Natural killer cell (primary cell): ENCODE results near the gene CLSTN2. TPM values are rescaled to one million over a fixed set of nuclear protein-coding genes. Genes with fewer than 3 reads are reported as not detected.

Experiments used
- ATAC-seq, 3 donors: fragments of 150-1000 bp in 2 of 3; fragments of 200-7000 bp in 1 of 3; cut with Tn5 transposase; 1 replicate in 1 of 3; 2 replicates in 2 of 3; pipeline ENCODE4 v1.10.0; 2021; ENCODE audit warnings: mild to moderate bottlenecking in 2 of 3, moderate library complexity in 2 of 3
- DNase-seq, 2 donors: peaks; one replicate each; pipeline versions ENCODE4 v3.0.0 to v3.0.0-alpha.2; 2013 to 2021; ENCODE audit warnings: mixed read lengths in 1 of 2
- H3K27ac ChIP-seq: one replicate; pipeline ENCODE4 v1.5.1; 2013; ENCODE audit warnings: mild to moderate bottlenecking, low read length
- H3K27me3 ChIP-seq: one replicate; pipeline ENCODE4 v1.6.1; 2013; ENCODE audit warnings: low read length; ENCODE audit not compliant: control insufficient read depth, insufficient read depth
- H3K36me3 ChIP-seq: one replicate; pipeline ENCODE4 v1.6.1; 2013; ENCODE audit warnings: low read length; ENCODE audit not compliant: control insufficient read depth, insufficient read depth
- H3K4me1 ChIP-seq: one replicate; pipeline ENCODE4 v1.6.1; 2013; ENCODE audit warnings: low read length; ENCODE audit not compliant: control insufficient read depth, insufficient read depth
- H3K4me3 ChIP-seq: one replicate; pipeline ENCODE4 v1.5.1; 2013; ENCODE audit warnings: low read length
- H3K9me3 ChIP-seq: one replicate; pipeline ENCODE4 v1.6.1; 2013; ENCODE audit warnings: low read length; ENCODE audit not compliant: control insufficient read depth, insufficient read depth
- H3K27ac Mint-ChIP-seq, 2 donors: one replicate each; pipeline ENCODE4 v1.8.0; 2022; ENCODE audit warnings: mild to moderate bottlenecking in 2 of 2, mixed read lengths in 2 of 2, moderate library complexity in 1 of 2
- H3K27me3 Mint-ChIP-seq, 2 donors: one replicate each; pipeline ENCODE4 v1.8.0; 2022; ENCODE audit warnings: low read depth in 2 of 2, mixed read lengths in 2 of 2
- H3K36me3 Mint-ChIP-seq: one replicate; pipeline ENCODE4 v1.8.0; 2022; ENCODE audit warnings: mixed read lengths
- H3K4me1 Mint-ChIP-seq, 2 donors: one replicate each; pipeline ENCODE4 v1.8.0; 2022; ENCODE audit warnings: mixed read lengths in 2 of 2
- H3K4me3 Mint-ChIP-seq: one replicate; pipeline ENCODE4 v1.8.0; 2022; ENCODE audit warnings: mild to moderate bottlenecking, moderate library complexity, mixed read lengths
- H3K9me3 Mint-ChIP-seq, 2 donors: one replicate each; pipeline ENCODE4 v1.8.0; 2022; ENCODE audit warnings: mixed read lengths in 2 of 2
- WGBS: methylation state at CpG from one replicate; pipeline ENCODE4 v1.1.7; 2013; ENCODE audit warnings: missing lambda C conversion rate; ENCODE audit not compliant: insufficient coverage; 5-methylcytosine and 5-hydroxymethylcytosine counted together
- intact Hi-C: fragments of 100-400 bp; cut with micrococcal nuclease; formaldehyde crosslinking; loops from one replicate; pipeline ENCODE4 v1.14.2; 2022
- total RNA-seq, 4 donors: library from RNA; stranded (reverse); fragments of 120-200 nt in 1 of 4; gene quantifications; one replicate each; pipeline versions ENCODE4 v1.2.3 to v1.2.4, GENCODE V29; 2013 to 2022
- TF ChIP-seq, protein P1 (sequence below): fragments of 200-600 bp; IDR thresholded peaks from one replicate; pipeline ENCODE4 v1.8.0; 2022; ENCODE audit warnings: antibody characterized with exemption

CLSTN2 gene
- total RNA-seq, 3 donors from 2014 or later (not counting 1 experiment from before 2014, with no cell fraction given) = 0.05 TPM; not detected in 2

DNA sequence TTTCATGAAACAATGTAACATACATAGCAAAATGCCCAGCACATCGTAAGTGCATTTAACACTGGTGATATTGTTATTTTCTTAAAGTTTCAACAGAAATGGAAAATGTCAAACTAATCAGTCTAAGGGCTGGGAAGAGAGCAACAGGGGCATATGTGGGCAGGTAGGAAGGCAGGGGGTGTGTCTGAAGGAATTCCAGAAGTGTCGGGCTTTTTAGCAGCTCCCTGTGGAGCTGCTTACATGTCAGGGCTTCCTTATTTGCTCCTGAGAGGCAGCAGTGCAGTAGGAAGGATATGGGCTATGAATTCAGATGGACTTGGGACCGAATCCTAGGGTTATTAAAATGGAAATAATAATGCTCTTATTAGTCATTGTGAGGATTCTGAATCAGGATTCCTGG lies 311.6 kb downstream of the CLSTN2 start:
- 62% methylated on average over 3 of the region's 3 CpGs for WGBS
- H3K27ac Mint-ChIP-seq = no peak overlapping the region
- intact Hi-C loops = no loop called here
- H3K27me3 Mint-ChIP-seq = no peaks in the 10 kb centered on the region
- Histone ChIP-seq H3K9me3 (no peaks in the 10 kb centered on the region), H3K27ac (no peak overlapping the region), H3K36me3 (no peaks in the 10 kb centered on the region), H3K4me1 (no peaks in the 10 kb centered on the region), H3K4me3 (no peak overlapping the region), H3K27me3 (no peaks in the 10 kb centered on the region)
- TF ChIP-seq, protein P1, sequence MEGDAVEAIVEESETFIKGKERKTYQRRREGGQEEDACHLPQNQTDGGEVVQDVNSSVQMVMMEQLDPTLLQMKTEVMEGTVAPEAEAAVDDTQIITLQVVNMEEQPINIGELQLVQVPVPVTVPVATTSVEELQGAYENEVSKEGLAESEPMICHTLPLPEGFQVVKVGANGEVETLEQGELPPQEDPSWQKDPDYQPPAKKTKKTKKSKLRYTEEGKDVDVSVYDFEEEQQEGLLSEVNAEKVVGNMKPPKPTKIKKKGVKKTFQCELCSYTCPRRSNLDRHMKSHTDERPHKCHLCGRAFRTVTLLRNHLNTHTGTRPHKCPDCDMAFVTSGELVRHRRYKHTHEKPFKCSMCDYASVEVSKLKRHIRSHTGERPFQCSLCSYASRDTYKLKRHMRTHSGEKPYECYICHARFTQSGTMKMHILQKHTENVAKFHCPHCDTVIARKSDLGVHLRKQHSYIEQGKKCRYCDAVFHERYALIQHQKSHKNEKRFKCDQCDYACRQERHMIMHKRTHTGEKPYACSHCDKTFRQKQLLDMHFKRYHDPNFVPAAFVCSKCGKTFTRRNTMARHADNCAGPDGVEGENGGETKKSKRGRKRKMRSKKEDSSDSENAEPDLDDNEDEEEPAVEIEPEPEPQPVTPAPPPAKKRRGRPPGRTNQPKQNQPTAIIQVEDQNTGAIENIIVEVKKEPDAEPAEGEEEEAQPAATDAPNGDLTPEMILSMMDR = no peak
- H3K4me1 Mint-ChIP-seq = no peaks in the 10 kb centered on the region
- no peak overlapping the region for H3K4me3 Mint-ChIP-seq
- DNase-seq = no peak
- ATAC-seq = no peak
- no peaks in the 10 kb centered on the region for H3K36me3 Mint-ChIP-seq
- H3K9me3 Mint-ChIP-seq = peaks cover 0 to 2% of the 10 kb centered on the region in 2 donors

DNA sequence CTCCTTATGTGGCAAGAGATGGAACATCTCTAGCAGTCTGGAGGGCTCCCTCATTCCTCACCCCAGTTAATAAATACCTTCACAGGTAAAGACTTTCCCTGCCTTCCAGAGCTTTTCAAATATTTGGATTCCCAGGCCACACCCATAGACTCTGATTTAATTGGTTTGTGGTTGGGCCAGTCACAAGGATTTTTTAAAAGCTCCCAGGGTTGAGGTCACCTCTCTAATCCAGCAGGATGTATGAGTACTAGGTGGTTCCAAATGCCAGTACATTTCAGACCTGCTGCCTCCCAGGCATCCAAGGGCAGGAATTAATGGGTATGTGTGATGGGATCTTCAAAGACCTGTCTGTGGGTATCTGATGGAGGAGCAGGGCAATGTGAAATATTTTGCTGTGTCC lies 312.8 kb downstream of the CLSTN2 start:
- Mint-ChIP-seq H3K4me1 (no peaks in the 10 kb centered on the region), H3K36me3 (no peaks in the 10 kb centered on the region), H3K27me3 (peaks cover 0 to 6% of the 10 kb centered on the region in 2 donors), H3K27ac (no peak overlapping the region), H3K9me3 (peaks cover 0 to 3% of the 10 kb centered on the region in 2 donors), H3K4me3 (no peak overlapping the region)
- Histone ChIP-seq H3K27me3 (no peaks in the 10 kb centered on the region), H3K27ac (no peak overlapping the region), H3K36me3 (no peaks in the 10 kb centered on the region), H3K9me3 (no peaks in the 10 kb centered on the region), H3K4me3 (no peak overlapping the region), H3K4me1 (no peaks in the 10 kb centered on the region)
- DNase-seq = no peak
- TF ChIP-seq, protein P1 = no peak
- intact Hi-C loops = no loop called here
- no peak for ATAC-seq

DNA sequence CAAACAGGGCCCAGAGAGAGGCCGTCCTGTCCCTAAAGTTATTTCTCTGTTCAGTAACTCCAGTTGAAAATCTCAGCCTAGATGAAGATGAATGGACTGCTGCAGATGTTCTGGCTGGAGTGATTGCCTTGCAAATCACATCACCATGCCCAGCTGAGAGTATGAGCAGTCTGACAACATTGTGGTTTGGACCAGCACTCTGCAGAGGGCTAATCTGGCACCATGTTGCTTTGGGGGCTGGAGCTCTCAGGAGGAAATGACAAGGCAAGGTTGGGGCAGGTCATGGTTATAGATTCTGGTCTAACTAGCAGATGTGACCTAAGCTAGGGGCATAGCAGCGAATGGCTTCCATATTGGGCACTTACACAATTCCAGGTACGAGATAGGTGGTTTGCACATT lies 314.2 kb downstream of the CLSTN2 start:
- H3K9me3 Mint-ChIP-seq = peaks cover 0 to 3% of the 10 kb centered on the region in 2 donors
- no peaks in the 10 kb centered on the region for H3K36me3 ChIP-seq
- peaks cover 0 to 6% of the 10 kb centered on the region in 2 donors for H3K27me3 Mint-ChIP-seq
- no peaks in the 10 kb centered on the region for H3K36me3 Mint-ChIP-seq
- H3K4me3 Mint-ChIP-seq = no peak overlapping the region
- ATAC-seq (no peak), DNase-seq (no peak)
- H3K4me1 ChIP-seq = no peaks in the 10 kb centered on the region
- TF ChIP-seq, protein P1 = no peak
- H3K27ac ChIP-seq = no peak overlapping the region
- H3K9me3 ChIP-seq = no peaks in the 10 kb centered on the region
- intact Hi-C loops = no loop called here
- H3K4me3 ChIP-seq = no peak overlapping the region
- no peak overlapping the region for H3K27ac Mint-ChIP-seq
- no peaks in the 10 kb centered on the region for H3K4me1 Mint-ChIP-seq
- no peaks in the 10 kb centered on the region for H3K27me3 ChIP-seq
- 100% methylated on average over 3 of the region's 3 CpGs for WGBS
